Caco-2 (cell line): ENCODE results near the gene SDK2. TPM values are rescaled to one million over a fixed set of nuclear protein-coding genes. Genes with fewer than 3 reads are reported as not detected.

Experiments used
- BruUV-seq: library from RNA; stranded (reverse); fragments of 400-500 nt; replicated peaks from 2 replicates; lab custom pipeline; 2021; lab: Mats Ljungman, UMichigan
- CTCF ChIA-PET: fragments of 300-600 bp; sonication (Branson Sonifier 250); formaldehyde crosslinking; loops from one replicate; lab custom pipeline; 2022; ENCODE audit warnings: antibody characterized with exemption; lab: Charles Lee
- POLR2A ChIA-PET: fragments of 300-600 bp; sonication (Branson Sonifier 250); formaldehyde crosslinking; loops from one replicate; lab custom pipeline; 2022; ENCODE audit warnings: antibody characterized with exemption; lab: Charles Lee
- DNase-seq, 2 experiments: peaks; one replicate each; pipeline versions ENCODE4 v3.0.0 to v3.0.0-alpha.2; 2020 to 2022
- H3K27me3 ChIP-seq: replicated peaks from 2 replicates; pipeline ENCODE4 v1.6.0; 2011; ENCODE audit warnings: low read length; ENCODE audit not compliant: control insufficient read depth, insufficient read depth
- H3K36me3 ChIP-seq: 2 replicates; pipeline ENCODE4 v1.5.1; 2011; ENCODE audit warnings: low read length; ENCODE audit not compliant: control insufficient read depth, insufficient read depth
- H3K4me1 ChIP-seq: fragments of 250-450 bp; sonication (Bioruptor Pico); 2 replicates; pipeline ENCODE4 v1.5.1; 2020; ENCODE audit warnings: mild to moderate bottlenecking
- H3K4me3 ChIP-seq: 2 replicates; pipeline ENCODE4 v1.5.1; 2011; ENCODE audit warnings: low read depth, mild to moderate bottlenecking, control low read depth, low read length
- H3K9me3 ChIP-seq: fragments of 250-450 bp; sonication (Bioruptor Pico); 2 replicates; pipeline ENCODE4 v1.5.1; 2020; ENCODE audit warnings: mild to moderate bottlenecking, moderate library complexity
- H3K27ac Mint-ChIP-seq: one replicate; pipeline ENCODE4 v1.8.0; 2022; ENCODE audit warnings: mixed read lengths; ENCODE audit not compliant: unreplicated experiment
- H3K27me3 Mint-ChIP-seq: one replicate; pipeline ENCODE4 v1.8.0; 2022; ENCODE audit warnings: mixed read lengths; ENCODE audit not compliant: insufficient read depth, unreplicated experiment
- H3K36me3 Mint-ChIP-seq: one replicate; pipeline ENCODE4 v1.8.0; 2022; ENCODE audit warnings: mild to moderate bottlenecking, mixed read lengths; ENCODE audit not compliant: insufficient read depth, unreplicated experiment
- H3K4me1 Mint-ChIP-seq: one replicate; pipeline ENCODE4 v1.8.0; 2022; ENCODE audit warnings: low read depth, mixed read lengths; ENCODE audit not compliant: unreplicated experiment
- H3K4me3 Mint-ChIP-seq: one replicate; pipeline ENCODE4 v1.8.0; 2022; ENCODE audit warnings: mild to moderate bottlenecking, moderate library complexity, mixed read lengths; ENCODE audit not compliant: unreplicated experiment
- H3K9me3 Mint-ChIP-seq: one replicate; pipeline ENCODE4 v1.8.0; 2022; ENCODE audit warnings: mixed read lengths; ENCODE audit not compliant: unreplicated experiment
- CTCF ChIP-seq, 2 experiments: fragments of 200-600 bp in 1 of 2; IDR thresholded peaks; 1 replicate in 1 of 2; 2 replicates in 1 of 2; pipeline versions ENCODE4 v1.5.1 to v1.8.0; 2011 to 2022; ENCODE audit warnings: antibody characterized with exemption in 1 of 2, control low read depth in 1 of 2, inconsistent platforms in 1 of 2, low read depth in 1 of 2, low read length in 1 of 2, mild to moderate bottlenecking in 1 of 2, moderate library complexity in 1 of 2; ENCODE audit not compliant: insufficient read depth in 1 of 2, severe bottlenecking in 1 of 2, unreplicated experiment in 1 of 2
- intact Hi-C: fragments of 100-400 bp; cut with micrococcal nuclease; formaldehyde crosslinking; loops from one replicate; pipeline ENCODE4 v1.10.0; 2022; ENCODE audit not compliant: unreplicated experiment
- total RNA-seq: library from RNA; stranded (reverse); gene quantifications from 2 replicates; pipeline ENCODE4 v1.2.3, GENCODE V29; 2022

Gene SDK2
- total RNA-seq, 1 experiment from 2014 or later = 0.09 TPM

DNA sequence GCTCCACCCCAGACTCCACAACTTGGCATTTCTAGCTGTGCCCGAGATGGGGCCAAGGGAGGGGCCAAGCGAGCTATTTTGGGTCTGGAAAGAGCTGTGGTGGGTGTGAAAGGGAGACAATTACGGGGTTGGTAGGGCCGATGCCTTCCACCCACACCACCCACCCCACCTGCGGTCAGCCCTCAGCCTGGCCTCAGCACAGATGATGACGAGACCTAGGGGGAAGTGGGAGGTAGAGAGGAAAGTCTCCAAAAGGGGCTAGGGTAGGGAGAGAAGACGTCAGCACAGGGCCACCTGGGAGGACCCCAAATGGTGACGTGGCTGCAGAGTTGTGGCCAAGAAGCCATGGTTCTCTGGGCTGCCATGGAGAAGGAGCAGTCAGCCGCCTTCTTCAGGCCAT lies 83.1 kb downstream of the SDK2 start:
- Mint-ChIP-seq H3K36me3 (no peaks in the 10 kb centered on the region), H3K4me3 (no peak overlapping the region), H3K9me3 (no peaks in the 10 kb centered on the region), H3K4me1 (no peaks in the 10 kb centered on the region), H3K27ac (no peak overlapping the region), H3K27me3 (peaks cover 7% of the 10 kb centered on the region)
- intact Hi-C loops = no loop called here
- ChIA-PET POLR2A (no interaction called here), CTCF (no interaction called here)
- DNase-seq = no peak
- no peaks in the 10 kb centered on the region for H3K4me1 ChIP-seq
- no peak overlapping the region for H3K4me3 ChIP-seq
- BruUV-seq = no TSS peak
- H3K36me3 ChIP-seq = no peaks in the 10 kb centered on the region
- no peaks in the 10 kb centered on the region for H3K27me3 ChIP-seq
- no peak for TF ChIP-seq CTCF (IDR thresholded peaks at IDR 0.05; ENCODE audit: insufficient read depth in 1 of 2, low read depth in 1 of 2, low read length in 1 of 2, severe bottlenecking in 1 of 2, unreplicated experiment in 1 of 2)
- H3K9me3 ChIP-seq = no peaks in the 10 kb centered on the region

DNA sequence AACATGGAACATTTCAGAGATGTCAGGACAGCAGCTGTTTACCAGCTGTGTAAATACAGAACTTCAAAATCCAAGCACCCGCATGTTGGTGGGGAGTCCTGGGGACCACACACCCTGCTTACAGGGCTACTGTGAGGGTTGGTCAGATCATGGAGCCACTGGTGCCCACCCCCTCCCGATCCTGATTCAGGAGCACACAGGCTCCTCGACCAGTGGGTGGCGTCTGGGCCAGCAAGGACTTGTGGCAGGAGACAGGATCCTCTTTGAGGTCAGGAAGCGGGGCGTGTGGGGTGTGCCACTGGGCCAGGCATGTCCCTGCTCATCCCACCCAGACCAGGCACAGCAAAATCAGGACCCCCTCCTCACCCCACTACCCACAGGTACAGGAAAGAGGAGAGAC lies 83.6 kb downstream of the SDK2 start:
- no peaks in the 10 kb centered on the region for H3K9me3 ChIP-seq
- no peak for TF ChIP-seq CTCF (IDR thresholded peaks at IDR 0.05; ENCODE audit: insufficient read depth in 1 of 2, low read depth in 1 of 2, low read length in 1 of 2, severe bottlenecking in 1 of 2, unreplicated experiment in 1 of 2)
- intact Hi-C loops = no loop called here
- Mint-ChIP-seq H3K4me3 (no peak overlapping the region), H3K27me3 (peaks cover 9% of the 10 kb centered on the region), H3K9me3 (no peaks in the 10 kb centered on the region), H3K4me1 (no peaks in the 10 kb centered on the region), H3K36me3 (no peaks in the 10 kb centered on the region), H3K27ac (no peak overlapping the region)
- no peak for DNase-seq
- ChIA-PET CTCF (no interaction called here), POLR2A (no interaction called here)
- no peaks in the 10 kb centered on the region for H3K36me3 ChIP-seq
- no peak overlapping the region for H3K4me3 ChIP-seq
- no peaks in the 10 kb centered on the region for H3K4me1 ChIP-seq
- BruUV-seq = no TSS peak
- H3K27me3 ChIP-seq = no peaks in the 10 kb centered on the region

- Mint-ChIP-seq H3K36me3 (no peaks in the 10 kb centered on the region), H3K27me3 (peaks cover 9% of the 10 kb centered on the region), H3K4me3 (no peak overlapping the region), H3K4me1 (no peaks in the 10 kb centered on the region), H3K9me3 (no peaks in the 10 kb centered on the region), H3K27ac (no peak overlapping the region)
- ChIA-PET POLR2A (no interaction called here), CTCF (no interaction called here)
- intact Hi-C loops = no loop called here
- Histone ChIP-seq H3K4me1 (no peaks in the 10 kb centered on the region), H3K4me3 (no peak overlapping the region), H3K27me3 (no peaks in the 10 kb centered on the region), H3K9me3 (no peaks in the 10 kb centered on the region), H3K36me3 (no peaks in the 10 kb centered on the region)
- TF ChIP-seq CTCF (IDR thresholded peaks at IDR 0.05; ENCODE audit: insufficient read depth in 1 of 2, low read depth in 1 of 2, low read length in 1 of 2, severe bottlenecking in 1 of 2, unreplicated experiment in 1 of 2) = no peak
- no peak for DNase-seq
- BruUV-seq = no TSS peak
Measured at GRCh38 chr17:73559532-73559931, 84.7 kb downstream of the SDK2 start.
